ENCODE results near the gene CDO1. TPM values are rescaled to one million over a fixed set of nuclear protein-coding genes. Genes with fewer than 3 reads are reported as not detected.
"Not testable (repeated sequence)": the region's sequence is repeated elsewhere in the genome, so short reads cannot be mapped to it uniquely, and the experiment has no call there.

The CDO1 gene
- total RNA-seq, 1 donor from 2014 or later = 1.7 TPM

- no peak overlapping the region for H3K4me3 ChIP-seq (ENCODE audit: low read depth, low read length)
- DNase-seq (ENCODE audit: low read depth) = no peak
- peak; percentile 92 for TF ChIP-seq CTCF (conservative IDR thresholded peaks at IDR 0.05; ENCODE audit: low read depth, low read length)
Observed at GRCh38 chr5:115831163-115831768, 14.8 kb upstream of the CDO1 start.

- TF ChIP-seq CTCF (conservative IDR thresholded peaks at IDR 0.05; ENCODE audit: low read depth, low read length) = no peak
- no peak for DNase-seq (ENCODE audit: low read depth)
- H3K4me3 ChIP-seq (ENCODE audit: low read depth, low read length) = no peak overlapping the region
Observed at GRCh38 chr5:115829913-115830312, 13.5 kb upstream of the CDO1 start.

- TF ChIP-seq CTCF (conservative IDR thresholded peaks at IDR 0.05; ENCODE audit: low read depth, low read length) = no peak
- H3K4me3 ChIP-seq (ENCODE audit: low read depth, low read length) = no peak overlapping the region
- no peak for DNase-seq (ENCODE audit: low read depth)
Observed at GRCh38 chr5:115825948-115826347, 9.5 kb upstream of the CDO1 start.

GRCh38 chr5:115824983-115825382, 8.5 kb upstream of the CDO1 start:
- not testable (repeated sequence) for H3K4me3 ChIP-seq (ENCODE audit: low read depth, low read length); DNase-seq (ENCODE audit: low read depth)

GRCh38 chr5:115820846-115821245, 4.4 kb upstream of the CDO1 start:
- TF ChIP-seq CTCF (conservative IDR thresholded peaks at IDR 0.05; ENCODE audit: low read depth, low read length) = no peak
- H3K4me3 ChIP-seq (ENCODE audit: low read depth, low read length) = no peak overlapping the region
- DNase-seq (ENCODE audit: low read depth) = no peak

- TF ChIP-seq CTCF (conservative IDR thresholded peaks at IDR 0.05; ENCODE audit: low read depth, low read length) = no peak
- no peak for DNase-seq (ENCODE audit: low read depth)
- H3K4me3 ChIP-seq (ENCODE audit: low read depth, low read length) = no peak overlapping the region
Observed at GRCh38 chr5:115818821-115819220, 2.4 kb upstream of the CDO1 start.

GRCh38 chr5:115817386-115817785, 927 bp upstream of the CDO1 start:
- TF ChIP-seq CTCF (conservative IDR thresholded peaks at IDR 0.05; ENCODE audit: low read depth, low read length) = no peak
- H3K4me3 ChIP-seq (ENCODE audit: low read depth, low read length) = no peak overlapping the region
- DNase-seq (ENCODE audit: low read depth) = no peak
